SU-DHL-6 (cell line): ENCODE results near the gene AFAP1.

ENCODE experiments used
- EZH2phosphoT487 ChIP-seq: fragments of 200-600 bp; sonication (generic), shearing (Covaris generic); conservative IDR thresholded peaks from 2 replicates; pipeline ENCODE4 v1.6.1; 2018; ENCODE audit warnings: mild to moderate bottlenecking, antibody characterized with exemption, low read length, moderate library complexity, mixed read lengths
- TF ChIP-seq, protein P1 (sequence below): fragments of 200-600 bp; sonication (generic); IDR thresholded peaks from one replicate; pipeline ENCODE4 v1.5.1; 2017; ENCODE audit warnings: antibody characterized with exemption, mild to moderate bottlenecking, low read length, moderate library complexity; ENCODE audit not compliant: insufficient read depth, poor library complexity, severe bottlenecking

GRCh38 chr4:7853271-7853670 lies 86.4 kb downstream of the AFAP1 start:
- TF ChIP-seq, protein P1, sequence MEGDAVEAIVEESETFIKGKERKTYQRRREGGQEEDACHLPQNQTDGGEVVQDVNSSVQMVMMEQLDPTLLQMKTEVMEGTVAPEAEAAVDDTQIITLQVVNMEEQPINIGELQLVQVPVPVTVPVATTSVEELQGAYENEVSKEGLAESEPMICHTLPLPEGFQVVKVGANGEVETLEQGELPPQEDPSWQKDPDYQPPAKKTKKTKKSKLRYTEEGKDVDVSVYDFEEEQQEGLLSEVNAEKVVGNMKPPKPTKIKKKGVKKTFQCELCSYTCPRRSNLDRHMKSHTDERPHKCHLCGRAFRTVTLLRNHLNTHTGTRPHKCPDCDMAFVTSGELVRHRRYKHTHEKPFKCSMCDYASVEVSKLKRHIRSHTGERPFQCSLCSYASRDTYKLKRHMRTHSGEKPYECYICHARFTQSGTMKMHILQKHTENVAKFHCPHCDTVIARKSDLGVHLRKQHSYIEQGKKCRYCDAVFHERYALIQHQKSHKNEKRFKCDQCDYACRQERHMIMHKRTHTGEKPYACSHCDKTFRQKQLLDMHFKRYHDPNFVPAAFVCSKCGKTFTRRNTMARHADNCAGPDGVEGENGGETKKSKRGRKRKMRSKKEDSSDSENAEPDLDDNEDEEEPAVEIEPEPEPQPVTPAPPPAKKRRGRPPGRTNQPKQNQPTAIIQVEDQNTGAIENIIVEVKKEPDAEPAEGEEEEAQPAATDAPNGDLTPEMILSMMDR = no peak
- no peak for TF ChIP-seq EZH2phosphoT487
